Cardiac fibroblast (primary cell): ENCODE results near the gene RNF103.
"Not testable (repeated sequence)": the region's sequence is repeated elsewhere in the genome, so short reads cannot be mapped to it uniquely, and the experiment has no call there.

Source experiments
- DNase-seq, 2 donors: peaks; one replicate each; pipeline versions ENCODE4 v3.0.0 to v3.0.0-alpha.2; 2010; ENCODE audit warnings: low read depth in 2 of 2
- H3K4me3 ChIP-seq, 2 donors: replicated peaks in 1 of 2; 1 replicate in 1 of 2; 2 replicates in 1 of 2; pipeline ENCODE4 v1.5.1; 2011; ENCODE audit warnings: low read depth in 2 of 2, low read length in 2 of 2, mild to moderate bottlenecking in 2 of 2, moderate library complexity in 1 of 2
- TF ChIP-seq, protein P1 (sequence below): IDR thresholded peaks from one replicate; pipeline ENCODE4 v1.5.1; 2011; ENCODE audit warnings: low read depth, mild to moderate bottlenecking, low read length, inconsistent platforms

RNF103 gene

DNA sequence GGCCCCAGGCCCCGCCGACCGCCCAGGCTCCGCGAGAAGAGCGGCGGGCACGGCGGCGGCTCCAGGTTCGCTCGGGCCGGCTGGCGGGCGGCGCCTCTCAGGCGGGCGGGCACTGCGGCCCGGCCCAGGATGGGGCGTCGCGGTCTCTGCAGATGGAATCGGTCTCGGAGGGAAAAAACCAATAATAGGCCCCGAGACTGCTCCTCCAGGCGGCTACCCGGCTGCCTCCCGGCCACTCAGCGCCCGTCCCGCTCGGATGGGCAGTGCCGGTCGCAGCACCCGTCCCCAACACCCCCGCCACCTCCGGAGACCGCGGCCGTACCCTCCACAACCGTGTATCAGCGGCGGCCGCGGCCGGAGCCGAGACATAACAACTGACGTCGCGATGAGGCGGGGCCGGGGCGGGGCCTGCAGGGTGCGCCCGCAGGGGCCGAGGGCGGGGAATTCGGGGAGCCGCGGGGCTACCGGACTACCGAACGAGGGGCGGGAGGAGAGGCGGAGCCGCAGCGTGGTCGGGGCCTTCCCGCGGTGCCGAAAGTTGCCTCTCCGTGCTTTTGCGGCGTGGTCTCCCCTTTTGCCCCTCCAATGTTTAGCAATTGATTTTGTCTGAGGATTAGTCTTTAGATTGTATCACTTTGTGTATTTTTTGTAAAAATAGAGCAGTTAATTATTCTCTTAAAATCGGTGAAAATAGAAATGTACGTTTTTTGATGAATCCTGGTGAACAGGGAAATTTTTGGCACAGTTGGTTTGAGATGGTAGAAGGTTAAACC is at the start of gene RNF103:
Gene RNF103 (minus strand): TSS at position 372 of the 773 bp plus-strand sequence. CDS start 979 bp downstream, outside the sequence.
- DNase-seq, result peak; percentile 91 to 94
- TF ChIP-seq, protein P1, sequence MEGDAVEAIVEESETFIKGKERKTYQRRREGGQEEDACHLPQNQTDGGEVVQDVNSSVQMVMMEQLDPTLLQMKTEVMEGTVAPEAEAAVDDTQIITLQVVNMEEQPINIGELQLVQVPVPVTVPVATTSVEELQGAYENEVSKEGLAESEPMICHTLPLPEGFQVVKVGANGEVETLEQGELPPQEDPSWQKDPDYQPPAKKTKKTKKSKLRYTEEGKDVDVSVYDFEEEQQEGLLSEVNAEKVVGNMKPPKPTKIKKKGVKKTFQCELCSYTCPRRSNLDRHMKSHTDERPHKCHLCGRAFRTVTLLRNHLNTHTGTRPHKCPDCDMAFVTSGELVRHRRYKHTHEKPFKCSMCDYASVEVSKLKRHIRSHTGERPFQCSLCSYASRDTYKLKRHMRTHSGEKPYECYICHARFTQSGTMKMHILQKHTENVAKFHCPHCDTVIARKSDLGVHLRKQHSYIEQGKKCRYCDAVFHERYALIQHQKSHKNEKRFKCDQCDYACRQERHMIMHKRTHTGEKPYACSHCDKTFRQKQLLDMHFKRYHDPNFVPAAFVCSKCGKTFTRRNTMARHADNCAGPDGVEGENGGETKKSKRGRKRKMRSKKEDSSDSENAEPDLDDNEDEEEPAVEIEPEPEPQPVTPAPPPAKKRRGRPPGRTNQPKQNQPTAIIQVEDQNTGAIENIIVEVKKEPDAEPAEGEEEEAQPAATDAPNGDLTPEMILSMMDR, result no peak
- H3K4me3 ChIP-seq, result peak within 1 kb of the TSS; percentile 68 to 88

- no peak for DNase-seq
- TF ChIP-seq, protein P1, result no peak
- H3K4me3 ChIP-seq, result no peak overlapping the region
These were observed 49.3 kb upstream of the RNF103 start for GRCh38 chr2:86673011-86673410.

- no peak overlapping the region for H3K4me3 ChIP-seq
- TF ChIP-seq, protein P1, result no peak
- DNase-seq, result no peak
These were observed 48.4 kb upstream of the RNF103 start for GRCh38 chr2:86672027-86672545.

DNA sequence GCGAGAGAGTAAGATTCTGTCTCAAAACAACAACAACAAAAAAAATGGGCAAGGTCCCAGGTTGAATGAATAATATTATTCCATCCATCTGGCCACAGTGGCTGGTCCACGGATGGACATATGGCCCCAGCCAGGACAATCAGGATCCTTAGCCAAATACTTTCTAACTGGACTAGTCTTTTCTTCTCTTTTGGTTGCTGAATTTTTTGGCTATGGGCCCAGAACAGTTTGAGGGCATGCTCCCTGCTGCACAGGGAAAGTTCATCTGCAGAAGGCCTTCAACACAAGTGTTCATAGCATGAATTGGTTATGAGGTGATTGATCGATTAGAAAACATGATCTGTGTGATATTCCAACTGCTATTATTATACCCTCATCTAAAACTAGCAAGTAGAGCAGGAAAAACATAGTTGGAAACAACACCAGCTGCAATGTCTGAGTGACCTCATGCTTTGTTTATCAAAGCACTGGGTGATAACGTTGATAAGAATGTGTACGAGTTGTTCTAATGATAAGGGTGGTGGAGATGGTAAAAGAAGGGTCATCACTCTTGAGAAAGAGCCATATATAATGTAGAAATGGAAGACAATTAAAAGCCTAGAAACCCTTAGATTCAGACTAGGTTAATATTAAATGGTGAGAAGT is 47.8 kb upstream of the RNF103 start:
- peak; percentile 36 to 59 for DNase-seq
- TF ChIP-seq, protein P1, result no peak
- no peak overlapping the region for H3K4me3 ChIP-seq

GRCh38 chr2:86669323-86669722 is 45.7 kb upstream of the RNF103 start:
- H3K4me3 ChIP-seq, result not testable (repeated sequence)

DNA sequence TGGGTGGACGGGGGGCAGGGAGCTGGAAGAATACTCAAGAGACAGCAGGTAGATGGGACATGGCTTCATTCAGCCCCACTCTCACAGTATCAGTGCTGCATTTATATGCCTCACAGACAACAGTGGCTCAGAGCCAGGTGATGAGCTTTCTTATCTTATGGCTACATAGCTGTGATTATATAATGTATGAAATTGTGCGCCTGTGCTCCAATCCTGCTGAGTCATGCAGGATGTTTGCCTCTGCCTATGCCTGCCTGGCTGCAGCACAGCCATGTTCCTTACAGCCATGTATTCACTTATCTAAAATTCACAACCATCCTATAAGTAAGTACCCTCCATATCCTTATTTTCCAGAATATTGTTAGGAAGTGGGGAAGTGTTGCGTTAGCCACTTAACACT is 37.7 kb upstream of the RNF103 start:
- DNase-seq, result peak; percentile 3 to 22
- no peak overlapping the region for H3K4me3 ChIP-seq
- TF ChIP-seq, protein P1, result no peak

More at GRCh38 chr2:86669323-86669722, 45.7 kb upstream of the RNF103 start:
- DNase-seq, result not testable (repeated sequence)

DNA sequence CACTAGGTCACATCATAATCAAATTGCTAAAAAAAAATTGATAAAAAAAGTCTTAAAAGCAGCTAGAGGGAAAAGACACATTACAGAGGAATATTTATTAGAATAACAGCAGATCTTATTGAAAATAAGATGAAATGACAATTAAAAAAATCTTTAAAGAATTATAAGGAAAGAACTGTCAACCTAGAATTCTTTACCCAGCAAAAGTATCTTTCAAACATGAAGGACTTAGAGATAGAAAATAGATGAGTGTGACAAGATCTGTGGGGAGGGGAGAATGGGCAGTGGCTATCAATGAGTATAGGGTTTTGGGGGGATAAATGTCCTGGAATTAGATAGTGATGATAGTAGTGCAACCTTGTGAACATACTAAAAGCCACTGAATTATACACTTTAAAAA is 26.5 kb upstream of the RNF103 start:
- TF ChIP-seq, protein P1, result no peak
- no peak overlapping the region for H3K4me3 ChIP-seq
- DNase-seq, result no peak
